HepG2 (cell line): ENCODE measurements around the gene CFAP300. TPM values are rescaled to one million over a fixed set of nuclear protein-coding genes. Genes with fewer than 3 reads are reported as not detected.

Experiments
- AKNA ChIP-seq: sonication (generic); formaldehyde crosslinking; IDR thresholded peaks from 2 replicates; pipeline ENCODE4 v1.4.0; 2020; ENCODE audit warnings: missing genetic modification reagents, borderline replicate concordance
- KLF11 ChIP-seq: IDR thresholded peaks from 2 replicates; pipeline ENCODE4 v1.6.1; 2016; ENCODE audit warnings: missing compliant biosample characterization
- KLF9 ChIP-seq: IDR thresholded peaks from 2 replicates; pipeline ENCODE4 v1.6.1; 2016; ENCODE audit warnings: low read depth
- PCBP2 ChIP-seq: fragments of 200-400 bp; formaldehyde crosslinking; optimal IDR thresholded peaks from 2 replicates; pipeline ENCODE3; 2018; ENCODE audit warnings: low read length, low read depth; ENCODE audit not compliant: poor library complexity, severe bottlenecking
- REL ChIP-seq: sonication (generic); formaldehyde crosslinking; conservative IDR thresholded peaks from 2 replicates; pipeline ENCODE4 v1.8.0; 2022; ENCODE audit warnings: mild to moderate bottlenecking, missing genetic modification reagents, moderate library complexity
- ZBTB39 ChIP-seq: sonication (generic); formaldehyde crosslinking; IDR thresholded peaks from 2 replicates; pipeline ENCODE4 v1.5.0; 2020; ENCODE audit warnings: missing genetic modification reagents
- ZFAT ChIP-seq: sonication (generic); formaldehyde crosslinking; conservative IDR thresholded peaks from 2 replicates; pipeline ENCODE4 v1.8.1; 2023; ENCODE audit warnings: missing genetic modification reagents, inconsistent platforms
- ZKSCAN8 ChIP-seq: IDR thresholded peaks from 2 replicates; pipeline ENCODE4 v1.6.1; 2016; ENCODE audit warnings: borderline replicate concordance, missing genetic modification reagents, missing compliant biosample characterization
- ZMYM2 ChIP-seq: sonication (generic); formaldehyde crosslinking; IDR thresholded peaks from 2 replicates; pipeline ENCODE4 v1.8.0; 2022; ENCODE audit warnings: mild to moderate bottlenecking, missing genetic modification reagents
- ZNF12 ChIP-seq: sonication (generic); formaldehyde crosslinking; IDR thresholded peaks from 2 replicates; pipeline ENCODE4 v1.5.0; 2020; ENCODE audit warnings: missing genetic modification reagents
- ZNF160 ChIP-seq: sonication (generic); formaldehyde crosslinking; IDR thresholded peaks from 2 replicates; pipeline ENCODE4 v1.8.0; 2022; ENCODE audit warnings: mild to moderate bottlenecking, inconsistent platforms, missing genetic modification reagents
- ZNF180 ChIP-seq: sonication (generic); formaldehyde crosslinking; IDR thresholded peaks from 2 replicates; pipeline ENCODE4 v1.4.0; 2020; ENCODE audit warnings: low read depth, missing genetic modification reagents, borderline replicate concordance
- ZNF546 ChIP-seq: sonication (generic); formaldehyde crosslinking; conservative IDR thresholded peaks from 2 replicates; pipeline ENCODE4 v1.8.1; 2023; ENCODE audit warnings: mild to moderate bottlenecking, missing genetic modification reagents
- ZNF598 ChIP-seq: sonication (generic); formaldehyde crosslinking; IDR thresholded peaks from 2 replicates; pipeline ENCODE4 v1.5.1; 2020; ENCODE audit warnings: mild to moderate bottlenecking, missing genetic modification reagents, borderline replicate concordance
- ZNF839 ChIP-seq: sonication (generic); formaldehyde crosslinking; IDR thresholded peaks from 2 replicates; pipeline ENCODE4 v1.4.0; 2020; ENCODE audit warnings: missing genetic modification reagents, mild to moderate bottlenecking, borderline replicate concordance
- polyA plus RNA-seq, 8 experiments: library from polyadenylated mRNA; depleted of rRNA in 3 of 8; stranded (reverse) in 7 of 8; unstranded in 1 of 8; fragments of >200 nt; fragmentation: Illumina TruSeq in 4 of 8; extraction: Trizol in 4 of 8; gene quantifications; 2 replicates each; pipeline versions ENCODE4 v1.2.1 to v1.2.3, GENCODE V29; 2011 to 2016; ENCODE audit warnings: low read depth in 4 of 8, missing spikeins in 1 of 8, mixed read lengths in 1 of 8; ENCODE audit not compliant: insufficient read depth in 1 of 8
- total RNA-seq, 5 experiments: library from RNA; depleted of rRNA; stranded (reverse); fragments of >200 nt; fragmentation: Illumina TruSeq; extraction: Trizol; gene quantifications; 2 replicates each; pipeline ENCODE4 v1.2.3, GENCODE V29; 2016; ENCODE audit warnings: low read depth in 1 of 5
- TF ChIP-seq, protein P1 (sequence below): fragments of 450-650 bp; IDR thresholded peaks from 2 replicates; pipeline ENCODE4 v1.6.1; 2017
- TF ChIP-seq, protein P2 (sequence below): sonication (generic); formaldehyde crosslinking; IDR thresholded peaks from 2 replicates; pipeline ENCODE4 v1.5.0; 2020; ENCODE audit warnings: mild to moderate bottlenecking, missing genetic modification reagents
- TF ChIP-seq, protein P3 (sequence below): IDR thresholded peaks from 2 replicates; pipeline ENCODE4 v1.6.1; 2016; ENCODE audit warnings: mild to moderate bottlenecking, missing biosample characterization, missing genetic modification reagents

The CFAP300 gene
- total and polyA plus RNA-seq, 2 of the 13 experiments (the other 11 are each of a cell fraction or from before 2014, with no cell fraction given), result not detected

GRCh38 chr11:102111011-102111786, 64.0 kb downstream of the CFAP300 start (continued):
- TF ChIP-seq, protein P1, sequence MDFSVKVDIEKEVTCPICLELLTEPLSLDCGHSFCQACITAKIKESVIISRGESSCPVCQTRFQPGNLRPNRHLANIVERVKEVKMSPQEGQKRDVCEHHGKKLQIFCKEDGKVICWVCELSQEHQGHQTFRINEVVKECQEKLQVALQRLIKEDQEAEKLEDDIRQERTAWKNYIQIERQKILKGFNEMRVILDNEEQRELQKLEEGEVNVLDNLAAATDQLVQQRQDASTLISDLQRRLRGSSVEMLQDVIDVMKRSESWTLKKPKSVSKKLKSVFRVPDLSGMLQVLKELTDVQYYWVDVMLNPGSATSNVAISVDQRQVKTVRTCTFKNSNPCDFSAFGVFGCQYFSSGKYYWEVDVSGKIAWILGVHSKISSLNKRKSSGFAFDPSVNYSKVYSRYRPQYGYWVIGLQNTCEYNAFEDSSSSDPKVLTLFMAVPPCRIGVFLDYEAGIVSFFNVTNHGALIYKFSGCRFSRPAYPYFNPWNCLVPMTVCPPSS, result no peak
- no peak for TF ChIP-seq ZNF160 (CRISPR knock-in tag)
- no peak for TF ChIP-seq KLF9 (CRISPR knock-in tag)
- TF ChIP-seq ZNF180 (CRISPR knock-in tag), result no peak
- TF ChIP-seq, protein P2, sequence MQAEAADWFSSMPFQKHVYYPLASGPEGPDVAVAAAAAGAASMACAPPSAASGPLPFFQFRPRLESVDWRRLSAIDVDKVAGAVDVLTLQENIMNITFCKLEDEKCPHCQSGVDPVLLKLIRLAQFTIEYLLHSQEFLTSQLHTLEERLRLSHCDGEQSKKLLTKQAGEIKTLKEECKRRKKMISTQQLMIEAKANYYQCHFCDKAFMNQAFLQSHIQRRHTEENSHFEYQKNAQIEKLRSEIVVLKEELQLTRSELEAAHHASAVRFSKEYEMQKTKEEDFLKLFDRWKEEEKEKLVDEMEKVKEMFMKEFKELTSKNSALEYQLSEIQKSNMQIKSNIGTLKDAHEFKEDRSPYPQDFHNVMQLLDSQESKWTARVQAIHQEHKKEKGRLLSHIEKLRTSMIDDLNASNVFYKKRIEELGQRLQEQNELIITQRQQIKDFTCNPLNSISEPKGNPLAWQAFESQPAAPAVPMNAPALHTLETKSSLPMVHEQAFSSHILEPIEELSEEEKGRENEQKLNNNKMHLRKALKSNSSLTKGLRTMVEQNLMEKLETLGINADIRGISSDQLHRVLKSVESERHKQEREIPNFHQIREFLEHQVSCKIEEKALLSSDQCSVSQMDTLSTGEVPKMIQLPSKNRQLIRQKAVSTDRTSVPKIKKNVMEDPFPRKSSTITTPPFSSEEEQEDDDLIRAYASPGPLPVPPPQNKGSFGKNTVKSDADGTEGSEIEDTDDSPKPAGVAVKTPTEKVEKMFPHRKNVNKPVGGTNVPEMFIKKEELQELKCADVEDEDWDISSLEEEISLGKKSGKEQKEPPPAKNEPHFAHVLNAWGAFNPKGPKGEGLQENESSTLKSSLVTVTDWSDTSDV (CRISPR knock-in tag), result no peak
- TF ChIP-seq ZNF598 (CRISPR knock-in tag), result no peak
- no peak for TF ChIP-seq ZNF12 (CRISPR knock-in tag)
- peak; percentile 62 for TF ChIP-seq PCBP2
- TF ChIP-seq AKNA (CRISPR knock-in tag), result no peak
- TF ChIP-seq, protein P3, sequence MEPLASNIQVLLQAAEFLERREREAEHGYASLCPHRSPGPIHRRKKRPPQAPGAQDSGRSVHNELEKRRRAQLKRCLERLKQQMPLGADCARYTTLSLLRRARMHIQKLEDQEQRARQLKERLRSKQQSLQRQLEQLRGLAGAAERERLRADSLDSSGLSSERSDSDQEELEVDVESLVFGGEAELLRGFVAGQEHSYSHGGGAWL (CRISPR knock-in tag), result no peak
- TF ChIP-seq ZBTB39 (CRISPR knock-in tag), result no peak
- no peak for TF ChIP-seq KLF11 (CRISPR knock-in tag)
- TF ChIP-seq ZNF546, result no peak
- no peak for TF ChIP-seq ZFAT (CRISPR knock-in tag)
- TF ChIP-seq REL (CRISPR knock-in tag), result no peak
- no peak for TF ChIP-seq ZKSCAN8 (CRISPR knock-in tag)
- no peak for TF ChIP-seq ZMYM2
- TF ChIP-seq ZNF839 (CRISPR knock-in tag), result no peak
